ENCODE data around the gene TMEM253. TPM values are rescaled to one million over a fixed set of nuclear protein-coding genes. Genes with fewer than 3 reads are reported as not detected.
A peak's percentile ranks its signal among the peaks of the same experiment; 100 is the strongest.

The TMEM253 gene
- total and polyA plus RNA-seq, 10 donors = 0.11 to 1.5 (median 0.29) TPM; not detected in 5

- H3K9me3 ChIP-seq = no peaks in the 10 kb centered on the region
- peaks cover 19 to 92% (median 59%) of the 10 kb centered on the region in 6 donors for H3K4me1 ChIP-seq
- intact Hi-C loops (cut with DNase I; ENCODE audit: low total_unique reads) = no loop called here
- no peak for DNase-seq
- peaks cover 0 to 83% (median 26%) of the 10 kb centered on the region in 6 donors for H3K36me3 ChIP-seq
- WGBS, 5 donors = 82 to 88% (median 82%) methylated on average over 9 of the region's 9 CpGs
- no peak overlapping the region for H3K4me3 ChIP-seq
- H3K27ac ChIP-seq = peak overlapping the region in 7 of 8 donors; percentile 13 to 94 (median 44)
- peaks cover 0 to 21% (median 4%) of the 10 kb centered on the region in 7 donors for H3K27me3 ChIP-seq (replicated peaks in 1 of 7)
- TF ChIP-seq POLR2A (IDR thresholded peaks at IDR 0.05) (no peak), POLR2AphosphoS5 (IDR thresholded peaks at IDR 0.05) (no peak), CTCF (IDR thresholded peaks at IDR 0.05 in 8 of 11, conservative IDR thresholded peaks at IDR 0.05 in 3 of 11) (no peak)
Measured at GRCh38 chr14:21075719-21076437, 25.0 kb upstream of the TMEM253 start.

GRCh38 chr14:21077672-21078071, 23.2 kb upstream of the TMEM253 start:
- Histone ChIP-seq H3K4me1 (peaks cover 3 to 80% (median 44%) of the 10 kb centered on the region in 6 donors), H3K36me3 (peaks cover 0 to 100% (median 41%) of the 10 kb centered on the region in 6 donors), H3K27me3 (replicated peaks in 1 of 7) (peaks cover 0 to 6% (median 0%) of the 10 kb centered on the region in 7 donors), H3K27ac (peak overlapping the region in 7 of 8 donors; percentile 22 to 93 (median 60)), H3K4me3 (no peak overlapping the region), H3K9me3 (no peaks in the 10 kb centered on the region)
- TF ChIP-seq POLR2AphosphoS5 (IDR thresholded peaks at IDR 0.05) (no peak), POLR2A (IDR thresholded peaks at IDR 0.05) (no peak), CTCF (IDR thresholded peaks at IDR 0.05 in 8 of 11, conservative IDR thresholded peaks at IDR 0.05 in 3 of 11) (no peak)
- intact Hi-C loops (cut with DNase I; ENCODE audit: low total_unique reads) = no loop called here
- no peak for DNase-seq
- 29 to 50% (median 37%) methylated on average over 2 of the region's 2 CpGs for WGBS, 5 donors

DNA sequence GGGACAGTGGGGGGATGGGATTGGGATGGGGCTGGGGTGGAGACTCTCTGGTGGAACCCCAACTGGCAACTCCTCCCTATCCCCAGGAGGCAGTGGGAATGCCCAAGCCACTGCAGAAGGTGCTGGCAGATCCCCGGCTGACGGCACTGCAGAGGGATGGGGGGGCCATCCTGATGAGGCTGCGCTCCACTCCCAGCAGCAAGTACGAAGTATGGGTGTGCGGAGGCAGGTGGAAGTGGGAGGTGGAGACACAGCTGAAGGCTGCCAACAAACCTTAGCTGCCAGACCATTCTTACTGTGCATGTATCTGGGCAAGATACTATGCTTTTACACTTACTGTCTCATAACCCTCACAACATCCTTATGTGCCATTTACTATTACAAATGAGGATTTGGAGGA, 22.6 kb upstream of the TMEM253 start:
- H3K27me3 ChIP-seq (replicated peaks in 1 of 7) = peaks cover 0 to 5% (median 0%) of the 10 kb centered on the region in 7 donors
- intact Hi-C loops (cut with DNase I; ENCODE audit: low total_unique reads) = no loop called here
- H3K4me3 ChIP-seq = no peak overlapping the region
- no peak for DNase-seq
- H3K4me1 ChIP-seq = peaks cover 3 to 74% (median 38%) of the 10 kb centered on the region in 6 donors
- H3K36me3 ChIP-seq = peaks cover 0 to 100% (median 44%) of the 10 kb centered on the region in 6 donors
- 67 to 91% (median 77%) methylated on average over 5 of the region's 5 CpGs for WGBS, 5 donors
- no peaks in the 10 kb centered on the region for H3K9me3 ChIP-seq
- TF ChIP-seq CTCF (IDR thresholded peaks at IDR 0.05 in 8 of 11, conservative IDR thresholded peaks at IDR 0.05 in 3 of 11) (no peak), POLR2A (IDR thresholded peaks at IDR 0.05) (no peak), POLR2AphosphoS5 (IDR thresholded peaks at IDR 0.05) (no peak)
- peak overlapping the region in 6 of 8 donors; percentile 44 to 93 (median 65) for H3K27ac ChIP-seq

GRCh38 chr14:21078726-21079125, 22.1 kb upstream of the TMEM253 start:
- no peak for TF ChIP-seq CTCF (IDR thresholded peaks at IDR 0.05 in 8 of 11, conservative IDR thresholded peaks at IDR 0.05 in 3 of 11)
- TF ChIP-seq POLR2AphosphoS5 (IDR thresholded peaks at IDR 0.05) = peak; percentile 82 to 88 (median 87)
- TF ChIP-seq POLR2A (IDR thresholded peaks at IDR 0.05) = no peak
- Histone ChIP-seq H3K4me3 (no peak overlapping the region), H3K27me3 (replicated peaks in 1 of 7) (peaks cover 0 to 3% (median 0%) of the 10 kb centered on the region in 7 donors), H3K9me3 (no peaks in the 10 kb centered on the region), H3K27ac (peak overlapping the region in 5 of 8 donors; percentile 60 to 93 (median 70)), H3K4me1 (peaks cover 3 to 72% (median 37%) of the 10 kb centered on the region in 6 donors), H3K36me3 (peaks cover 0 to 100% (median 45%) of the 10 kb centered on the region in 6 donors)
- intact Hi-C loops (cut with DNase I; ENCODE audit: low total_unique reads) = no loop called here
- 69 to 75% (median 75%) methylated on average over 10 of the region's 10 CpGs for WGBS, 5 donors
- no peak for DNase-seq

Measured in spleen (tissue), 11 donors.